ENCODE data around the gene STK32C. TPM values are rescaled to one million over a fixed set of nuclear protein-coding genes. Genes with fewer than 3 reads are reported as not detected.

Gene STK32C
- total RNA-seq, 4 donors from 2014 or later: 4.8 to 6.4 (median 5.7) TPM

DNA sequence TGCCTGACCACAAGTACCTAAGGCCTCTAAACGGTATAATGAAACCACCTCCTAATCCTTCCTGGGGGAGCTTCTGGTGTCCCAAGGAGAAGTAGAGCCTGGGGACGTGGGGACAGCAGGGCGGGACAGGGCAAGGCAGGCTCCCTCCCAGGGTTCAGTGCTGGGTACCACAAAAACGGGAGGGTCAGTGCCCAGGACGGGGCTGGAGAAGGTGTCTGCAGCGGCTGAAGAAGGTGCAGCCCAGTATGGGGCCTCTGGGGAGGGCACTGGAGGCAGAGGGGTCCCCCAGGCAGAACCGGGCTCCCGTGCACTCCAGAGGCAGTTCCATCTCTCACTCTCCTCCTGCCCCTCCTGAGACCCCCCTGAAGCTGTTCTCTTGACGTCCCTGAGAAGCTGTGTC is 74.8 kb downstream of the STK32C start:
- H3K4me3 ChIP-seq (ENCODE audit: low read depth, poor library complexity, severe bottlenecking): no peak overlapping the region
- TF ChIP-seq, protein P1, sequence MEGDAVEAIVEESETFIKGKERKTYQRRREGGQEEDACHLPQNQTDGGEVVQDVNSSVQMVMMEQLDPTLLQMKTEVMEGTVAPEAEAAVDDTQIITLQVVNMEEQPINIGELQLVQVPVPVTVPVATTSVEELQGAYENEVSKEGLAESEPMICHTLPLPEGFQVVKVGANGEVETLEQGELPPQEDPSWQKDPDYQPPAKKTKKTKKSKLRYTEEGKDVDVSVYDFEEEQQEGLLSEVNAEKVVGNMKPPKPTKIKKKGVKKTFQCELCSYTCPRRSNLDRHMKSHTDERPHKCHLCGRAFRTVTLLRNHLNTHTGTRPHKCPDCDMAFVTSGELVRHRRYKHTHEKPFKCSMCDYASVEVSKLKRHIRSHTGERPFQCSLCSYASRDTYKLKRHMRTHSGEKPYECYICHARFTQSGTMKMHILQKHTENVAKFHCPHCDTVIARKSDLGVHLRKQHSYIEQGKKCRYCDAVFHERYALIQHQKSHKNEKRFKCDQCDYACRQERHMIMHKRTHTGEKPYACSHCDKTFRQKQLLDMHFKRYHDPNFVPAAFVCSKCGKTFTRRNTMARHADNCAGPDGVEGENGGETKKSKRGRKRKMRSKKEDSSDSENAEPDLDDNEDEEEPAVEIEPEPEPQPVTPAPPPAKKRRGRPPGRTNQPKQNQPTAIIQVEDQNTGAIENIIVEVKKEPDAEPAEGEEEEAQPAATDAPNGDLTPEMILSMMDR (IDR thresholded peaks at IDR 0.05): no peak
- TF ChIP-seq POLR2A (IDR thresholded peaks at IDR 0.05): no peak
- DNase-seq (ENCODE audit: low spot score in 2 of 2): no peak
- WGBS, 2 donors: 68 to 72% methylated on average over 9 of the region's 9 CpGs
- intact Hi-C loops (cut with DNase I; ENCODE audit: low total_unique reads): no loop called here

DNA sequence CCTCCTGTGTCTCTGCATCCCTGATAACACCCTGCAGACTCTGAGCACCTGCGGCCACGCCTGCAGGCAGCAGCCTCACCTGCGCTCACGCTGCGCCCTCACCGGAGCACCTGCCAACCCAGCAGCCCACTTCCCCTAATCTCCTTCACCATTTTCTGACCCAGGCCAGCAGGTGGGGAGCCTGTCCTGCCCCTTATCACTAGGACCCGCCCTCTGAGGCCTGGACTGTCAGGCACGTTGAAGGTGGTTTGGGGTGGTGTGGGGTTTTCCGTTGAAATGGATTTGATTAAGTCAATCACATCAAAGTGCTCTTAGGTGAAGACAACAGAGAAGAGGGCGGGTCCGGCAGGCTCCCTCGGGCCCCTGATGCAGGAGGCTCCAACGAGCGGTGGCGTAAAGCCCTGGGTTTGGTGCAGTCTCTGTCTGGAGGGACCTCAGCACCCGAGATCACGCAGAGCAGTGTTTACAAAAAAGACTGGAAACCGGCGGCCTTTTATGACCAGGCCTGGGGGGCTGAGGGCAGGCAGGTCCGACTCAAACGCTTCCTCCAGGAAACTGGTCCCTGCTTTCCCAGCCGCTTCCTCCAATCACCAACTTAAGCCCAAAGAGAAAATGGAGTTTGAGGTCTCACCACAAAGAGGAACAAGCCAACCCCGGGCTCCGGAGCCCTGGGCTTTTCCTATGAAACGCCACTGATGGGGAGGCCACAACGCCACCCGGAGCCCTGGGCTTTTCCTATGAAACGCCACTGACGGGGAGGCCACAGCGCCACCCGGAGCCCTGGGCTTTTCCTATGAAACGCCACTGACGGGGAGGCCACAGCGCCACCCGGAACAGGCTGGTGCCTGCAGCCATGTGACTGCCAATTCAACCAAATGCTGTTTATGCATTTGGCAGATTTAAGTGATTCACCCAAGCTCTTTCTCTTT is 75.5 kb downstream of the STK32C start:
- DNase-seq (ENCODE audit: low spot score in 2 of 2): peak in 1 of 2 donors; percentile 29
- intact Hi-C loops (cut with DNase I; ENCODE audit: low total_unique reads): no loop called here

GRCh38 chr10:132231656-132232022 is 76.1 kb downstream of the STK32C start:
- 94% methylated on average over 12 to 13 of the region's 13 CpGs for WGBS, 2 donors
- intact Hi-C loops (cut with DNase I; ENCODE audit: low total_unique reads): no loop called here
- H3K4me3 ChIP-seq (ENCODE audit: low read depth, poor library complexity, severe bottlenecking): no peak overlapping the region
- DNase-seq (ENCODE audit: low spot score in 2 of 2): no peak
- TF ChIP-seq, protein P1 (IDR thresholded peaks at IDR 0.05): no peak
- TF ChIP-seq POLR2A (IDR thresholded peaks at IDR 0.05): no peak

More for the DNA sequence above, 75.5 kb downstream of the STK32C start:
- TF ChIP-seq, protein P1 (IDR thresholded peaks at IDR 0.05): no peak
- TF ChIP-seq POLR2A (IDR thresholded peaks at IDR 0.05): no peak
- H3K4me3 ChIP-seq (ENCODE audit: low read depth, poor library complexity, severe bottlenecking): no peak overlapping the region
- WGBS, 2 donors: 68 to 73% methylated on average over 35 of the region's 35 CpGs

GRCh38 chr10:132230557-132231210 is 77.1 kb downstream of the STK32C start:
- H3K4me3 ChIP-seq (ENCODE audit: low read depth, poor library complexity, severe bottlenecking): no peak overlapping the region
- 69 to 74% methylated on average over 13 to 20 of the region's 21 CpGs for WGBS, 2 donors
- DNase-seq (ENCODE audit: low spot score in 2 of 2): no peak
- intact Hi-C loops (cut with DNase I; ENCODE audit: low total_unique reads): no loop called here
- TF ChIP-seq POLR2A (IDR thresholded peaks at IDR 0.05): no peak
- TF ChIP-seq, protein P1 (IDR thresholded peaks at IDR 0.05): no peak

- 39 to 59% methylated on average over 23 to 34 of the region's 36 CpGs for WGBS, 2 donors
- DNase-seq (ENCODE audit: low spot score in 2 of 2): no peak
- TF ChIP-seq, protein P1 (IDR thresholded peaks at IDR 0.05): no peak
- no peak for TF ChIP-seq POLR2A (IDR thresholded peaks at IDR 0.05)
Measured at GRCh38 chr10:132229834-132230556, 77.8 kb downstream of the STK32C start.

More at GRCh38 chr10:132229834-132230556, 77.8 kb downstream of the STK32C start:
- H3K4me3 ChIP-seq (ENCODE audit: low read depth, poor library complexity, severe bottlenecking): no peak overlapping the region
- intact Hi-C loops (cut with DNase I; ENCODE audit: low total_unique reads): no loop called here
